VCaP (cell line): ENCODE data around the gene CCDC157.

Source experiments
- H3K27ac ChIP-seq: fragments of 450-650 bp; 2 replicates; pipeline ENCODE4 v1.5.1; 2017
- CTCF ChIP-seq: fragments of 450-650 bp; conservative IDR thresholded peaks from 2 replicates; pipeline ENCODE4 v1.5.1; 2017; ENCODE audit warnings: mild to moderate bottlenecking, moderate library complexity

Gene CCDC157

GRCh38 chr22:30372915-30373314 is 16.1 kb downstream of the CCDC157 start:
- no peak overlapping the region for H3K27ac ChIP-seq

GRCh38 chr22:30373331-30374325 is 16.8 kb downstream of the CCDC157 start:
- TF ChIP-seq CTCF: no peak
- no peak overlapping the region for H3K27ac ChIP-seq

More at GRCh38 chr22:30372915-30373314, 16.1 kb downstream of the CCDC157 start:
- no peak for TF ChIP-seq CTCF

GRCh38 chr22:30375312-30375849 is 18.6 kb downstream of the CCDC157 start:
- no peak for TF ChIP-seq CTCF
- no peak overlapping the region for H3K27ac ChIP-seq

GRCh38 chr22:30380011-30380410 is 23.2 kb downstream of the CCDC157 start:
- TF ChIP-seq CTCF: no peak
- H3K27ac ChIP-seq: no peak overlapping the region

- no peak overlapping the region for H3K27ac ChIP-seq
- no peak for TF ChIP-seq CTCF
Observed at GRCh38 chr22:30381264-30381663, 24.5 kb downstream of the CCDC157 start.

- H3K27ac ChIP-seq: no peak overlapping the region
- TF ChIP-seq CTCF: no peak
Observed at GRCh38 chr22:30382340-30382739, 25.5 kb downstream of the CCDC157 start.

GRCh38 chr22:30383061-30383460 is 26.3 kb downstream of the CCDC157 start:
- no peak overlapping the region for H3K27ac ChIP-seq
- TF ChIP-seq CTCF: no peak
